Activated CD4-positive, alpha-beta T cell treated with anti-CD3 and anti-CD28 coated beads for 1 hour (primary cell): ENCODE results near the gene IMMP1L.

Experiments
- DNase-seq: peaks from one replicate; pipeline ENCODE4 v3.0.0-alpha.2; 2020

Gene IMMP1L

DNA sequence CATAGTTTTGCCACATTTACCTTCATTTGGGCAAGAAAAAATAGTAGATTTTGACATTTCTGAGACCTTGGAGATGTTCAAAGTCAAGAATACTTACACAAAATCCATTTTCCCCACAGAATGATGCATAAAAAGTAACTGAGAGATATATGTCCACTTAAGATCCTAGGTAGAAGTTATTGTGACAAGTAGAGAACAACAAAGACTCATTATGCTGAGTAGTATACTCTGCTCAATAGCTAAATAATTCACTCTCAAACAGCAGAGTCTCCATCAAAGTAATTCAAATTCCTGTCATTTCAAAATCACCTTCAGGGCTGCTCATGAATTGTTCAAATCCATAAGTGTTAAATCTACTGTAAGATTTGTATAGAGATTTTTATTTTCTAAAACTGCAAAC is 35.3 kb downstream of the IMMP1L start:
- DNase-seq, result no peak

- no peak for DNase-seq
These were observed 45.0 kb downstream of the IMMP1L start for GRCh38 chr11:31464436-31464835.

- DNase-seq, result no peak
These were observed 54.2 kb downstream of the IMMP1L start for GRCh38 chr11:31455177-31455576.

DNA sequence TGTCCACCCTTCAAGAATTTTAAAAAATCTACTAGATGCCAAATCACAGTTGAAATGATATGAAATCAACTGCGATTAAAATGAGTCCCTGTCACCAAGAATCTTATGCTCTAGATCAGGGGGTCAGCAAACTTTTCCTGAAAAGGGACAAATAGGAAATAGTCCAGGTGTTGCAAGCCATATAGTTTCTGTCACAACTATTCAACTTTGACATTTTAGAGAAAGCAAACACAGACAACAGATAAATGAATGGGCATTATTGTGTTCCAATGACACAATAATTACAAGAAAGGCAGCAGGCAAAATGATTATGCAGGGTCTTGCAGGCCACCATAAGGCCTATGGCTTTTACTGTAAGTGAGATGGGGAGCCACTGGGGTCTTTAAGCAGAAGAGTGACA is 58.6 kb downstream of the IMMP1L start:
- DNase-seq, result no peak

- DNase-seq, result no peak
These were observed 60.4 kb downstream of the IMMP1L start for GRCh38 chr11:31449040-31449439.

- DNase-seq, result no peak
These were observed 63.8 kb downstream of the IMMP1L start for GRCh38 chr11:31445621-31446020.

DNA sequence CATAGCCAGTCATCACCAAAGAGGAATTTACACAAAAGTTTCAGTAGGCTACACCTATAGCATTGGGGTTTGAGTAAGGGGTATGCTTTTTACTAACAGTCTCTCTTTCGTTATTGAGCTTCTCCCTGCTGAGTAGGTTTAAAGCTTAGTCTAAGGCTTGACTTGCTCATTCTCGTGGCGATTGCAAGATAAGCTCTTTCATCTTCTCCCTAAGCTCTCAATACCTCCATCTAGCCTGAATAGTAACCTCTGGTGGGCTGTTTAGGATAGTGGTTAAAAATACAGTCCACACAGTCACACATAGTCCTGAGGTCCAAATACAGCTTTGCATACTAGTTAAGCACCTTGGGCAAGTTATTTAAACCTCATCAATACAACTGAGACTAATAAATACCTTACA is 65.6 kb downstream of the IMMP1L start:
- no peak for DNase-seq

- DNase-seq, result no peak
These were observed 67.3 kb downstream of the IMMP1L start for GRCh38 chr11:31442086-31442485.

- DNase-seq, result no peak
These were observed 68.1 kb downstream of the IMMP1L start for GRCh38 chr11:31441296-31441695.

DNA sequence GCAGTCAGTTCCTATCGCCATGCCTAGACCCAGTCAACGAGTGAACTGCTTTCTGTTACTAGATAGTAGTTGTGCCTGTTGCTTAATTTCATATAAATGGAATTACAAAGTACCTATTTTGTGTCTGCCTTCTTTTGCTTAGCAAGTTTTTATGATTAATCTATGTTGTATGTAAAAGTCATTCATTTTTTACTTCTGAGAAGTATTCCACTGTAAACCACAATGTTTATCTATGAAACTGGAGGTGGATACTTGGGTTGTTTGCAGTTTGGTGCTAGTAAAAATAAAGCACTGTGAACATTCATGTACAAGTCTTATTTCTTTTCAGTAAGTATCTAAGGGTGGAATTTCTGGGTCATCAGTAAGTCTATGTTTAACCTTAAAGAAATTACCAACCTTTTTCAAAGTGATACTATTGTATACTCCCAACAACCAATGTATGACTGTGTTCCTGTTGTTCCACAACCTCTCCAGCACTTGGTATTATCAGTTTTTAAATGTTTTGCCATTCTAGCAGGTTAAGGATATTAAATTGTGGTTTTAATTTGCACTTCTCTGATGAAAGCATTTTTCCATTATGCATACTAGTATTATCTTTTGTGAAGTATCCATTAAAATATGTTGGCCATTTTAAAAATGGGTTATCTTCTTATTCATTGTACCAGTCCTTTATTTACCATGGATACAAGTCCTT is 71.5 kb downstream of the IMMP1L start:
- DNase-seq, result no peak

DNA sequence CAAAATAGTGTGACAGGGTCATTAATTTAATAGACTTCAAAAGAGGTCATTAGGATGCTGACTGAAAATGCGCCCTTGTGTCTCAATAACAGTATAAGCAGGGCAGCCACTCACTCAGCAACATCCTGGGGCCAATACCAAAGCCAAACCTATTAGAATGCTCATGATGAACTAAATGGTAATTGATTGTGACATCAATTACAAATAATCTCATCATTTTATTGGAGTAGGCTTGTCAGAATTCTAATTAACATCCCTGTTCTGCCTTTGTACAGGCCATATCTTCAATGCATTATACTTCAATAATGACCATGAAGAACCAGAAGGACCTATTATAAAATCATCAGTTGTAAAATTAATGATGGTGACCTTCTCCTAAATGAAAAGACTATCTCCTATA is 75.6 kb downstream of the IMMP1L start:
- DNase-seq, result no peak

DNA sequence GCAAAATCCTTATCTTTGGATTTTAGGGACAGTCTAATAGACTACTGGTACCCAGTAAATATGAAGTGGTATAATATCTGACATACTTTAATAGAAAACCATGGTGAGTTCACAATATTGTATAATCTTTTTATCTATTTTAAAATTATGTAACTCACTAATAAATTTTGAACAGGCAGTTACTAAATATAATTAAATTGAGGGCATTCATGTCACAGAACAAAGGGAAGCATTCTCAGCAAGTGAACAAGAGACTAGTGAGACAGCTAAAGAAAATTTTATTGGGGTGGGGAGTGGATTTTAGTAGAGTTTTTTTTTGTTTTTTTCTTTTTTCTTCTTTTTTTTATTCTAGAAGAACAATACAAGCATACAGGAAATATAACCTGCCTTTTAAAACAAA is 84.8 kb downstream of the IMMP1L start:
- no peak for DNase-seq

DNA sequence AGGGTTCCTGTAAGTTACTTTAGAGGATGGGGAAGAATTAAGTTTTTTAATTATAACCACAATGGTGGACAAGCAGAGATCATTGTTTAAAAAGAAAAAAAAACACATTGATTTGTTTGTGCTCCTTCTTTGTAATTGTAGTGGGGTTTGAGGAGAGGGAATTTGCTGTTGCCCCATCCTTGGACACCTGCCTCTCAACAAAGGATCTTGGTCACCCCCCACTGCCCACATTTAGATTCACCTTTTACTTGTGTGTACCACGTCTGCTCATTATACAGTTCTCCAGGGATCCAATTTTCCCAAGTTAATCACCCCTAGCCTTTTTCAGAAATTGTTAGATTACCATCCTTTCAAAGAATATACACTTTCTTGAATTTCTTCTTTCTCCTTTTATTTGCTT is 86.7 kb downstream of the IMMP1L start:
- DNase-seq, result no peak

- DNase-seq, result no peak
These were observed 87.6 kb downstream of the IMMP1L start for GRCh38 chr11:31421820-31422219.

- DNase-seq, result no peak
These were observed 89.8 kb downstream of the IMMP1L start for GRCh38 chr11:31419669-31420068.

- DNase-seq, result no peak
These were observed 90.3 kb downstream of the IMMP1L start for GRCh38 chr11:31419138-31419537.

DNA sequence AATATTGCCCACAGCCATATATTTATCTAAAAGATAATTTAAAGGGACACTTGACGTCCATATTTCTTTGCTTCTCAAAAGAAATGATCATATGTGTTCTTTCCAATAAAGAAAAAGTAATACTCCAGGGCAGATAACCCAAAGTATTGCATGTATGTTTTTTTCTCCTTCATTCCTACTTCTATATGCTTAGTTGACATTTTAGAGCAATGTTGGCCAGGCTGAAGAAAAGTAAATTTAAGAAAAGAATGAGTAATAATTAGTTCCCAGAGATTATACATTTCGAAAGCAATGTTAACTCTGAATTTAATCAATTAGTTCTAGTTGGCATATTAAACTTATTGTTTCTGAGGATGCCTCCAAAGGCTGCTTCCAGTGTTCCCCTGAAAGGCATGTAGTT is 91.6 kb downstream of the IMMP1L start:
- no peak for DNase-seq

DNA sequence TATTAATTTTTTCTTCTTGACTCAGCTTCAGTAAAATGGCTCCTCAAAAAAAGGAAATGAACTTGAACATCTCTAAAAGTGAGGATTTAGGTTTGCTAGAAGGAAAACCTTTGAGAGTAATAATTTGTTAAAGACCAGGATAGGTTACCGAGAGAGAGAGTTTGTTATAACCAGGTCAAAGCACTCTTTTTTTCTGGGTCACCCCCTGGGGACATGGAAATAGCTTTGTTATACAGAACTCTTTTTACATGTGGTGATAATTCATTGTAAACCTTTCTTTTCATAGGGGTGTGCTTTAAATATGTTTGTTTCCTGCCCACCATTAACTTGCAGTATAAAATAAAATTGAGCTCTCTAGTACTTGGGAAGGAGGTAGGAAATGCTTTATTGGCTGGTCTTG is 92.1 kb downstream of the IMMP1L start:
- DNase-seq, result no peak

DNA sequence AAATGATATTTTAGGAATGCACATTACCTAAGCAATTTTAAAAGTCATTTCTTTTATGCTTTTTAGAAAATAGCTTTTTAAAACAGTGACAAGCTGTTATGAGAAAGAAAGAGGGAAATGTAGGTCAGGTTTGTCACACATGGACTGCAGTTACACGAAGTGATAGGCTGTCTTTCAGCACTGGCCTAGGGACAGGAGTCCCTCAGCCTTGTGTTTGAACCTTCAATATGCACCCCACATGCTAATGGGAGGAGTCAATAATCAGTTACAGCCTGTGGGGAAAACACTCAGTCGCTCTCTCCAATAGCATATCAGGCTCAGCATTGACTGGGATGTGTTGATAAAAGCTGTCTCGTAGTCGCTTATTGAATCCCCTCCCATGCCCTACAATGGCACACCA is 94.0 kb downstream of the IMMP1L start:
- no peak for DNase-seq

GRCh38 chr11:31414338-31414737 is 95.1 kb downstream of the IMMP1L start:
- DNase-seq, result no peak

DNA sequence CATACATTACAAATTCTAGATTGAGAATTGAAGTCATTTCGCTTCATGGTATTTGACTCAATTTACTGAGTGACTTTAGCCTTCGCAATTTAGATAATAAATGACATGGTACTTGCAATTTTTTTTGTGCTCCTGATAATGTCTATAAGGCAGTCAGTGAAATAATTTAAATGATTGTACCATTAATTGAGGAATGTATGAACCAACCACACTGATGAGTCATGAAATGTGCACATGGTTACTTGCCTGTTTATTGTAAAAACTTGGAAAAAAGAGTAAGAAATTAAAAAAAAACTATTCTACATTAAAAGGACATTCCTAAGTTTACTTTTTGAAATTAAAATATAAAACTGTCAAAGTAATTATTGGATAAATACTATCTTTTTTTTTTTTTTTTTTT is 96.5 kb downstream of the IMMP1L start:
- DNase-seq, result no peak

- DNase-seq, result no peak
These were observed 101.2 kb downstream of the IMMP1L start for GRCh38 chr11:31408201-31408600.

DNA sequence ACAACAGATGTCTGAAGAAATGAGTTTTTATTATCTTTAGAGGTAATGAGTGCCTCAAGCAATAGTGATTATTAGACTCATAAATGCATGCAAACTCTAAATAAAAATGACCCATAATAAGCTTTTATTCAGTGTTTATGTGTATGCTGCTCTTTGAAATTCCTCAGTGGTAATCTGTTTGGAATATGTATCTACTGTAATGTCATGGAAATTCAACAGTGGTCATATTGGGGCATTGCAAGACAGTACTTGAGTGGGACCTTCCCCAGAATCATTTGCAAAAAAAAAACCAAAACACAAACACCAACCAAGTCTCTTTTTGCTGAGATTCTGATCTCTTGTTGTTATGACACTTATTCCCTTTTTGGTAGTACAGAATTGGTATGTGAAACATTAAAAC is 104.8 kb downstream of the IMMP1L start:
- no peak for DNase-seq

GRCh38 chr11:31397239-31397834 is 112.1 kb downstream of the IMMP1L start:
- no peak for DNase-seq

- no peak for DNase-seq
These were observed 122.0 kb downstream of the IMMP1L start for GRCh38 chr11:31387379-31387778.
